HL-60 (cell line): Measurements from ENCODE around the gene TMEM144.

ENCODE experiments used
- DNase-seq, 2 experiments: peaks; one replicate each; pipeline ENCODE4 v3.0.0-alpha.2; 2010 to 2020; ENCODE audit warnings: low read depth in 1 of 2, low spot score in 1 of 2
- H3K27ac ChIP-seq: fragments of 250-450 bp; sonication (Bioruptor Pico); replicated peaks from 2 replicates; pipeline ENCODE4 v1.5.1; 2020; ENCODE audit warnings: mild to moderate bottlenecking, moderate library complexity
- H3K27me3 ChIP-seq: fragments of 250-450 bp; sonication (Bioruptor Pico); 2 replicates; pipeline ENCODE4 v1.5.1; 2021; ENCODE audit warnings: mild to moderate bottlenecking, moderate library complexity; ENCODE audit not compliant: insufficient read depth, poor library complexity, severe bottlenecking
- H3K4me3 ChIP-seq: replicated peaks from 2 replicates; pipeline ENCODE4 v1.5.1; 2011; ENCODE audit warnings: mild to moderate bottlenecking, control low read depth, low read length; ENCODE audit not compliant: insufficient read depth
- CTCF ChIP-seq: IDR thresholded peaks from one replicate; pipeline ENCODE4 v1.5.1; 2011; ENCODE audit warnings: low read length, control low read depth, inconsistent platforms; ENCODE audit not compliant: insufficient read depth
- GABPA ChIP-seq: IDR thresholded peaks from 2 replicates; pipeline ENCODE4 v1.6.1; 2012; ENCODE audit warnings: low read depth
- POLR2AphosphoS5 ChIP-seq: IDR thresholded peaks from 2 replicates; pipeline ENCODE4 v1.6.1; 2012; ENCODE audit warnings: low read depth
- REST ChIP-seq: IDR thresholded peaks from 2 replicates; pipeline ENCODE4 v1.6.1; 2012; ENCODE audit warnings: low read depth; ENCODE audit not compliant: insufficient replicate concordance
- SPI1 ChIP-seq: IDR thresholded peaks from 2 replicates; pipeline ENCODE4 v1.6.1; 2012; ENCODE audit warnings: low read depth, mild to moderate bottlenecking, borderline replicate concordance

The TMEM144 gene

GRCh38 chr4:158192439-158193158, 17.7 kb upstream of the TMEM144 start:
- TF ChIP-seq SPI1 (no peak), CTCF (no peak), REST (no peak), GABPA (no peak), POLR2AphosphoS5 (no peak)
- H3K27ac ChIP-seq, result no peak overlapping the region
- no peak for DNase-seq
- H3K27me3 ChIP-seq, result no peaks in the 10 kb centered on the region
- H3K4me3 ChIP-seq, result no peak overlapping the region

GRCh38 chr4:158193171-158193749, 17.0 kb upstream of the TMEM144 start:
- no peak for DNase-seq
- Histone ChIP-seq H3K27ac (no peak overlapping the region), H3K4me3 (no peak overlapping the region), H3K27me3 (no peaks in the 10 kb centered on the region)
- TF ChIP-seq REST, result no peak
- peak; percentile 42 for TF ChIP-seq CTCF

- no peak overlapping the region for H3K27ac ChIP-seq
- DNase-seq, result no peak
- no peak overlapping the region for H3K4me3 ChIP-seq
- H3K27me3 ChIP-seq, result no peaks in the 10 kb centered on the region
- TF ChIP-seq SPI1 (no peak), POLR2AphosphoS5 (no peak), REST (no peak), GABPA (no peak)
These were observed 15.0 kb upstream of the TMEM144 start for GRCh38 chr4:158195297-158195696.
